Testis (tissue), 2 donors: ENCODE measurements around the gene ZIC5.

ENCODE experiments used
- POLR2A ChIP-seq: fragments of 450-650 bp; IDR thresholded peaks from one replicate; pipeline ENCODE4 v1.6.1; 2017; ENCODE audit warnings: antibody characterized with exemption, mild to moderate bottlenecking, moderate library complexity
- TF ChIP-seq, protein P1 (sequence below), 3 experiments: fragments of 450-650 bp in 2 of 3; fragments of 200-600 bp in 1 of 3; sonication (generic) in 1 of 3; IDR thresholded peaks; one replicate each; pipeline ENCODE4 v1.5.1; 2016 to 2019; ENCODE audit warnings: antibody characterized with exemption in 3 of 3, mild to moderate bottlenecking in 2 of 3, moderate library complexity in 1 of 3

DNA sequence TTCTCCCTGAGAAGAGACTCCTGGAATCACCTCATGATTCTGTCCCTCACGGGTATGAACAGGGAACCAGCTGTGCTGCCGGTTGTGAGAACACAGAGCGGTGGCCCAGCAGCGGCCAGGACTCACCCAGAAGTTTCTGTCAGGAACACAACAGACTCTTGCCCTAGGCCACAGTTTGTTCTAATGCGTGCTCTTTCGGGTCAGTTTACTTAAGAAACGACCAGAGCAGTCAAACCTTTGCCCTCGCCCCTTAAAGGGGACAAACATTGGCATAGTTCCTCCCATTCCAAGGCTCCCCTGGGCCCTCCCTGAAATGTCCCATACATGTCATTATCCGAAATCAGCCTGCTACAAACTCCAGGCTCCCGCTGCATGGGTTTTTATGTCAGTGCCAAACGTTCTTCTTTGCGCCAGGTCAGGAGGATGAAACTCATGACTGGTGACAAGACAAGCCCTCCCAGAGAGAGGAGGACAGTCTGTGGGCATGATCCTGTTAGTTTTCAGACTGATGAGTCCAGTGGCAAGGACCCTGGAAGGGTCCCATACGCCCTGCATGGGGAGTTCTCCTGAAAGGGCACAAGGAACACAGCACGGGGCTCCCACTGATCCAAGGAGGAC is 18.3 kb downstream of the ZIC5 start:
- TF ChIP-seq POLR2A = no peak
- TF ChIP-seq, protein P1, sequence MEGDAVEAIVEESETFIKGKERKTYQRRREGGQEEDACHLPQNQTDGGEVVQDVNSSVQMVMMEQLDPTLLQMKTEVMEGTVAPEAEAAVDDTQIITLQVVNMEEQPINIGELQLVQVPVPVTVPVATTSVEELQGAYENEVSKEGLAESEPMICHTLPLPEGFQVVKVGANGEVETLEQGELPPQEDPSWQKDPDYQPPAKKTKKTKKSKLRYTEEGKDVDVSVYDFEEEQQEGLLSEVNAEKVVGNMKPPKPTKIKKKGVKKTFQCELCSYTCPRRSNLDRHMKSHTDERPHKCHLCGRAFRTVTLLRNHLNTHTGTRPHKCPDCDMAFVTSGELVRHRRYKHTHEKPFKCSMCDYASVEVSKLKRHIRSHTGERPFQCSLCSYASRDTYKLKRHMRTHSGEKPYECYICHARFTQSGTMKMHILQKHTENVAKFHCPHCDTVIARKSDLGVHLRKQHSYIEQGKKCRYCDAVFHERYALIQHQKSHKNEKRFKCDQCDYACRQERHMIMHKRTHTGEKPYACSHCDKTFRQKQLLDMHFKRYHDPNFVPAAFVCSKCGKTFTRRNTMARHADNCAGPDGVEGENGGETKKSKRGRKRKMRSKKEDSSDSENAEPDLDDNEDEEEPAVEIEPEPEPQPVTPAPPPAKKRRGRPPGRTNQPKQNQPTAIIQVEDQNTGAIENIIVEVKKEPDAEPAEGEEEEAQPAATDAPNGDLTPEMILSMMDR (IDR thresholded peaks at IDR 0.05) = no peak
